Esophagus (tissue), 2 donors: ENCODE measurements around the gene MICAL1. TPM values are rescaled to one million over a fixed set of nuclear protein-coding genes. Genes with fewer than 3 reads are reported as not detected.
"Not testable (repeated sequence)": the region's sequence is repeated elsewhere in the genome, so short reads cannot be mapped to it uniquely, and the experiment has no call there.

Experiments
- H3K27ac ChIP-seq, 2 donors: one replicate each; pipeline ENCODE4 v1.5.1; 2013; ENCODE audit warnings: low read depth in 2 of 2, mild to moderate bottlenecking in 2 of 2, inconsistent platforms in 1 of 2, low read length in 1 of 2, moderate library complexity in 1 of 2
- H3K27me3 ChIP-seq, 2 donors: one replicate each; pipeline ENCODE4 v1.6.1; 2013; ENCODE audit warnings: low read length in 2 of 2, control low read depth in 1 of 2, mild to moderate bottlenecking in 1 of 2; ENCODE audit not compliant: insufficient read depth in 2 of 2, control insufficient read depth in 1 of 2
- H3K36me3 ChIP-seq, 2 donors: one replicate each; pipeline ENCODE4 v1.6.1; 2013; ENCODE audit warnings: low read length in 1 of 2; ENCODE audit not compliant: control insufficient read depth in 2 of 2, insufficient read depth in 2 of 2
- H3K4me1 ChIP-seq, 2 donors: one replicate each; pipeline ENCODE4 v1.6.1; 2013; ENCODE audit warnings: low read length in 1 of 2; ENCODE audit not compliant: control insufficient read depth in 2 of 2, insufficient read depth in 2 of 2
- H3K4me3 ChIP-seq, 2 donors: one replicate each; pipeline ENCODE4 v1.5.1; 2013; ENCODE audit warnings: low read length in 2 of 2, mild to moderate bottlenecking in 2 of 2, low read depth in 1 of 2, moderate library complexity in 1 of 2
- H3K9me3 ChIP-seq, 2 donors: one replicate each; pipeline ENCODE4 v1.6.1; 2013; ENCODE audit warnings: mild to moderate bottlenecking in 2 of 2, low read depth in 1 of 2, low read length in 1 of 2, moderate library complexity in 1 of 2; ENCODE audit not compliant: control insufficient read depth in 2 of 2, insufficient read depth in 1 of 2
- WGBS, 2 donors: extraction: QIAGEN DNeasy Blood & Tissue Kit; methylation state at CpG; one replicate each; pipeline ENCODE4 v1.1.7; 2013; 5-methylcytosine and 5-hydroxymethylcytosine counted together
- polyA plus RNA-seq, 2 donors: library from polyadenylated mRNA; stranded (reverse); fragments of 200-250 nt; gene quantifications; one replicate each; pipeline ENCODE4 v1.2.3, GENCODE V29; 2013
- donor health status: healthy with polysubstance abuse.
- donor health status: Bipolar disorder and iron deficiency.

The MICAL1 gene
- polyA plus RNA-seq, 2 donors = 17.6 to 18.2 TPM

DNA sequence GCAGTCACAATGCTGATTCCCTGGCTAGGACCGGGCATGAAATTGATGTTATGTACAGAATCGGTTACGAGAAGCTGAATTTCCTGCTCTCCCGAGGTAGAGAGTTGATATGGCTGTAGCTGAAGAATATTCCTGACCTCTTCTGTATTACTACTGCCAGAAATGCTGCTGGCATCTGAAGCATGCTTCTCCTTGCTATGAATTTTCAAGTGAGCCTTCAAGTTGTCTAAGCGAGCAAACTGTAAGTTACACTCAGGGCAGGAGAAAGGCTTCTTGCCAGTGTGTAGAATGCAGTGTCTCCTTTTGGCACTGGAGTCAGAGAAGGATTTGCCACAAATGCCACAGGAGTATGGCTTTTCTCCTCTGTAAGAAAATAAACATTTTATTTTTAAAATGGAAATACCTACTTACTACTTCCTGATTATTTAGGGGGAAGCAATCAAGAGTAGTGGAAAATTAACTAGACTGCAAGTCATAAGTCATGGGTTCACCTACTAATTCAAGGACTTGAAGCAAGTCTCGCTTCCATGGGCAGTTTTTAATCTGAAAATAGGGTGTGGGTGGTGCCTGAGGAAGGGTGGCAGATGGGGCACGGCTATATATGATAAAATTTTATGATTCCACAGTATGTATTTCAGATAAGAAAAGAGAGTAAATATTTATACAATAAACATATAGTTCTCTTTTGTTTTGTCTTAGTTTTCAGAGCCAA lies 10.8 kb upstream of the MICAL1 start:
- Histone ChIP-seq H3K9me3 (no peaks in the 10 kb centered on the region), H3K27ac (no peak overlapping the region), H3K27me3 (no peaks in the 10 kb centered on the region), H3K4me1 (peaks cover 0 to 2% of the 10 kb centered on the region in 2 donors), H3K4me3 (no peak overlapping the region), H3K36me3 (peaks cover 19 to 25% of the 10 kb centered on the region in 2 donors)
- WGBS, 2 donors = 72 to 87% methylated on average over 7 of the region's 7 CpGs

DNA sequence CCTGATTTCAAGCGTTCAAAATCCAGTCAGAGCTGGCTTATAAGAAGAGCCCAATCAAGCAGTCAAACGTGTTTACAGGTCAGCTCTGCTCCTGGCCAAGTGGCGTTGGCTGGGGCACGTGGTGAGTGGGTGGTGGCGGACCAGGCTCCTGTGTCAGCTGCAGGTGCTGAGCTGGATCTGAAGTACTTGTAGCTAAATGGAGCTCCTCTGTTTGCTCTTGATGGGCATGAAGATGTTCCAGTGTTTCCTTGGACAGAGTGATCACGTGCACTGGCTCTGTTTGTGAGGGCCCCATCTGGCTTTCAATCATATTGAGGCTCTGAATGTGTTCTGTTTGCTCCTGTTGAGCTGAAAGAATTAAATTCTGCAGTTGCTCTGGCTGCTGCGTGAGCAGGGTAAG lies 10.2 kb upstream of the MICAL1 start:
- Histone ChIP-seq H3K9me3 (no peaks in the 10 kb centered on the region), H3K27me3 (no peaks in the 10 kb centered on the region), H3K4me3 (no peak overlapping the region), H3K4me1 (peaks cover 0 to 2% of the 10 kb centered on the region in 2 donors), H3K27ac (no peak overlapping the region), H3K36me3 (peaks cover 15 to 22% of the 10 kb centered on the region in 2 donors)
- WGBS, 2 donors = 76 to 81% methylated on average over 7 of the region's 7 CpGs

DNA sequence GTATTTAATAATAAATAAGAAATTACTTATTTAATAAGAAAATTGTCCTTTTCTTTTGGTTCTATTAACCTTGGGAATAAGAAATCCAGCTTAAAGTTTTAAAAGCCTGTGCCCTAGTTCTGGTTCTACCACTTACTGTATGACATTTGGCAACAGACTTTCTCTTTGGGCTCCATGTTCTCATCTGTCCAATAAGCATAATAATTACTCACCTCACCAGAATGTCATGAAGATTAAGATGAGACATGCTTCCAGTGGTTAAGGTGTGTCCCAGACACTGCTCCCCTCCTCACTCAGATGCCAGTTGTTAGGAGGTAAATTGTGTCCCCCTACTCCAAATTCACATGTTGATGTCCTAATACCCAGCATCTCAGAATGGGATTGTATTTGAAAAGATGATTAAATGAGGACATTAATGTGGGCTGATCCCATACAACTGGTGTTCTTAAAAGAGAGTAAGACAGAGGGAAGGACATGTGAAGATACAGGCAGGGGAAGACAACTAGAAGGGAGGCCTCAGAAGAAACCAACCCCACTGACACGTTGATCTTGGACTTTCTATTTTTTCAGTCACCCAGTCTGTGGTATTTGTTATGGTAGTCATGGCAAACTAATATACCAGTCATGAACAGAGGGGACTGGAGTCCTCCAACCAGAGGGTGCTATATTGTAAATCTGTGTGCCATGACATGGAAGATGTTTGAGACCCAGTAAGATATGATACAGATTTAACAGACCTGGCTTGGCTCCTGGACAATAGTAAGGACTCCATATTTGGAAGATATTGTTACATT lies 6.4 kb upstream of the MICAL1 start:
- Histone ChIP-seq H3K36me3 (peaks cover 7 to 8% of the 10 kb centered on the region in 2 donors), H3K4me3 (no peak overlapping the region), H3K9me3 (no peaks in the 10 kb centered on the region), H3K27me3 (no peaks in the 10 kb centered on the region), H3K27ac (peak overlapping the region; percentile 33 to 65), H3K4me1 (no peaks in the 10 kb centered on the region)
- 79 to 85% methylated on average over 1 of the region's 1 CpG for WGBS, 2 donors

DNA sequence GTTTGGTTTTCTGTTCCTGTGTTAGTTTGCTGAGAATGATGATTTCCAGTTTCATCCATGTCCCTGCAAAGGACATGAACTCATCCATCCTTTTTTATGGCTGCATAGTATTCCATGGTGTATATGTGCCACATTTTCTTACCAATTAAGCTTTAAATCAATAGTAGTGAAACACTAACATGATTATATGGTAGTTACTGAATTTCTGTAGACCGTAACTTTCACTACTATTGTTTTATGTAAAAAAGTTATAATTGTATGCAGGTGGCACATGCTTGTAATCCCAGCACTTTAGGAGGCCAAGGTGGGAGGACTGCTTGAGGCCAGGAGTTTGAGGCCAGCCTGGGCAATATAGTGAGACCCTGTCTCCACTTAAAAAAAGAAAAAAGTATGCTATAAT lies 5.6 kb upstream of the MICAL1 start:
- not testable (repeated sequence) for H3K4me1 ChIP-seq, H3K4me3 ChIP-seq, H3K27me3 ChIP-seq, H3K36me3 ChIP-seq, H3K27ac ChIP-seq, H3K9me3 ChIP-seq
- WGBS, 2 donors = 98 to 99% methylated on average over 1 of the region's 1 CpG

DNA sequence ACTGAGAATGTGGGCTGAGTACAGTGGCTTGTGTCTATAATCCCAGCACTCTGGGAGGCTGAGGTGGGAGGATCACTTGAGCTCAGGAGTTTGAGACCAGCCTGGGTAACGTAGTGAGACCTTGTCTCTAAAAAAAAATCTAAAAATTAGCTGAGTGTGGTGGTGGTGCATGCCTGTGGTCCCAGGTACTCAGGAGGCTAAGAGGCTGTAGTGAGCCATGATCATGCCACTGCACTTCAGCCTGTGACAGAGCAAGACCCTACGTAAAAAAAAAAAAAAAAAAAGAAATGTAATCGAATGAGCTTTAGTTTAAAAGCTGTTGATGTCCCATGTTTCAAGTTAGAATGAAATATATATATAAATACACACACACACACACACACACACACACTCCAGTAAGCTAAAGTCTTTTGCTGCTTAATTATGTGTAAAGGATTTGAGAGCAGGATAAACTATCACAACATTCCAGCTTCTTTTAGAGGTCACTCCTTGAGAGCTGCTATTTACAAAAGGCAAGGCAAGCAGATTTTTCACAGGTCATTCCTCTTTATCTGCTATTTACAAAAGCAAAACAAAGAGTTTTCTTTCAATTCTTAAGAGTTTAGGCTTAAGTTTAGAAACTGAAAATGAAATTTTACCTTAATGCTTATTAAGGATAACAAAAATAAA lies 4.7 kb upstream of the MICAL1 start:
- peaks cover 0 to 2% of the 10 kb centered on the region in 2 donors for H3K36me3 ChIP-seq
- H3K9me3 ChIP-seq = no peaks in the 10 kb centered on the region
- H3K4me3 ChIP-seq = no peak overlapping the region
- H3K27me3 ChIP-seq = no peaks in the 10 kb centered on the region
- 77 to 83% methylated on average over 3 of the region's 3 CpGs for WGBS, 2 donors
- H3K27ac ChIP-seq = no peak overlapping the region
- peaks cover 3 to 9% of the 10 kb centered on the region in 2 donors for H3K4me1 ChIP-seq

DNA sequence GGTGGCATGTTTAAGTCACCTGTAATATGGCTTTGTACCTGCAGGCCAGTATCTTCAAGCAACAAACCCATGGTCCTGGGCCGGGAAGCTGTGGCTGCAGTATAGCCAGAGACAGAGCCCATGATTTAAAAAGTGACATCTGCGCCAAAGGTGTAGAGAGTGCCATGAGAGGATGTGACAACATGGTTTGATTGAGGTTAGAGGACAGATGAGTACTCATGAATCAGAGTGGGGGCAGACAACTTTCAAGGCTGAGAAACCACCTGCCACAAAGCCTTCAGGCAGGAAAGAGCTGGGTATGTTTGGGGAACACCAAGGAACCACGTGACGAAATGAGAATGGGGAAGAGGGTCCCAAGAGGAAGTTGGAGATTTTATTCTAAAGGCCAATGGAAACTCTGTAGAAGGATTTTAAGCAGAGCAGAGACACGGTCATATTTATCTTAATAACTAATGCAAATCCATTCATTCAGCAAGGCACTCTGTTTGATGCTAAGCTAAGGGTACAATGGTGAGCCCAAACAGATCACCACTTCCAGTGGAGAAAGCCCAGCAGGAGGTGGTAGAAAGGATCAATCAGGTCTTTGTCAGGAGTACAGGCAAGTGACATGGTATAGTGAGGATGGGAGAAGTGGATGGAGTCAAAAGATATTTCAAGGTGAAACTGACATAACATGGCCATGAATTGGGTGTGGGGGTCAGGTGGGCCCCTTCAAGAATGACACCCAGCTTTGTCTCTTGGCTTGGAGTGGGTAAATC lies 3.4 kb upstream of the MICAL1 start:
- 64 to 75% methylated on average over 5 of the region's 5 CpGs for WGBS, 2 donors
- Histone ChIP-seq H3K27ac (peak overlapping the region in 1 of 2 donors; percentile 4), H3K36me3 (peaks cover 0 to 2% of the 10 kb centered on the region in 2 donors), H3K4me1 (peaks cover 4 to 14% of the 10 kb centered on the region in 2 donors), H3K27me3 (no peaks in the 10 kb centered on the region), H3K9me3 (no peaks in the 10 kb centered on the region), H3K4me3 (no peak overlapping the region)

DNA sequence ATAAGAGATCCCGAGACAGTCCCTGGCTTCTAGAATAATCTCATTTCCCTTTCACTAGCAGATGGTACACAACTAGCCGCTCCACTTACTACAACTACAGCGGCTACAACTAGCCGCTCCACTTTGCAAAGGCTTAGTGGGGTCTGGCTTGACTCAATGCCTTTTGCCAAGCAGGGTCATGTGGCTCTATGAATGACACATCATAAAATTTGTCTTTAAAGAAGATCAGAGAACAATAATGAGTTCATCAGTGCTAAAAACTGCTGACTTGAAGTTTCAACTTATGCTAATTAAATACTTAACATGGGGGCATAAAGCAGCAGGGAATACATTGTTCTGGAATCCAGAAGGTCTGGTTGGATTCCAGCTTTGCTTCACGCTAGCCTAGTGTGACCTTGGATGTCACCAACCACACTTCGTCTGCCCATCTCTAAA lies 2.0 kb upstream of the MICAL1 start:
- H3K36me3 ChIP-seq = peaks cover 0 to 2% of the 10 kb centered on the region in 2 donors
- peak overlapping the region; percentile 20 to 87 for H3K27ac ChIP-seq
- H3K27me3 ChIP-seq = no peaks in the 10 kb centered on the region
- H3K4me1 ChIP-seq = peaks cover 12 to 21% of the 10 kb centered on the region in 2 donors
- H3K4me3 ChIP-seq = no peak overlapping the region
- WGBS, 2 donors = 67 to 81% methylated on average over 6 of the region's 6 CpGs
- peaks cover 0 to 2% of the 10 kb centered on the region in 2 donors for H3K9me3 ChIP-seq

DNA sequence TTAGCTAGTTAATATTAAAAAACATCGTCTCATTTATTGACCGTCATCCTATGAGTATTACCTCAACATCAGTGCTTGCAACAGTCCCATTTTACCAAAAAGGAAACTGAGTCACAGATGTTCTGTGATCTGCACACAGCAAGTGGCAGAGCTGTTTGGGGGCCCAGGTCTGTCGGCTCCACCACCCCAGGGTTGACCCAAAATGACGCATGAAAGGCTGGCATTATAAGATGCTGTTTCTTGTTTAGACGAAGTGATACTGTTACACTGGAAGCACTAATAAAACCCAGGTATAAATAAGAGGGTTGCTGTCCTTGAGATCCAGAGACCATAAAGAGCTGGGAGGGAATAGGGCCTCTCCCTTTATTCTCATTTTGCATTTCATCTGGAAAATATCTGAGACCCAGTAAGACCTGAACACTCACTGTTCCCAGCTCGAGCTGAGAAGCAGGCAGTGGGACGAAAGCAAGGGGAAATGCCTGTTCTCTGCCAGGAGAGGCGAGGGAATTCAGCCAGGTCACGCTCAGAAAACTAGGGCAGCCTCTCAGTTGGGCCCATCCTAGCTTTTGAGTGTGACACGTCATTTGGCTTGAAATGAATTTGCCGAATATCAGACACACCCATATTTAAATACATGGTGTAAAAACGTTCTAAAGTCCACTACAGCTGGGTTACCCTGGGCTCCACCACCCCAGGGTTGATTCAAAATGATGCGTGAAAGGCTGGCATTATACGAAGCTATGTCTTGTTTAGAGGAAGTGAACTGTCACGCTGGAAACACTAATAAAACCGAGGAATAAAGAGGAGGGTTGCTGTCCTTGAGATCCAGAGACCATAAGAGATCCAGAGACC lies 1.4 kb upstream of the MICAL1 start:
- Histone ChIP-seq H3K4me1 (peaks cover 12 to 21% of the 10 kb centered on the region in 2 donors), H3K4me3 (peak overlapping the region in 1 of 2 donors; percentile 43), H3K36me3 (peaks cover 0 to 2% of the 10 kb centered on the region in 2 donors), H3K9me3 (peaks cover 0 to 2% of the 10 kb centered on the region in 2 donors), H3K27ac (peak overlapping the region; percentile 62 to 87), H3K27me3 (no peaks in the 10 kb centered on the region)
- WGBS, 2 donors = 37 to 48% methylated on average over 16 of the region's 16 CpGs
